Fibroblast of skin of left biceps (primary cell): ENCODE measurements around the gene XYLT1.
"Not testable (repeated sequence)": the region's sequence is repeated elsewhere in the genome, so short reads cannot be mapped to it uniquely, and the experiment has no call there.

Source experiments
- DNase-seq, 2 experiments: peaks; one replicate each; pipeline ENCODE4 v3.0.0-alpha.2; 2013; ENCODE audit warnings: low read depth in 2 of 2

The XYLT1 gene

DNA sequence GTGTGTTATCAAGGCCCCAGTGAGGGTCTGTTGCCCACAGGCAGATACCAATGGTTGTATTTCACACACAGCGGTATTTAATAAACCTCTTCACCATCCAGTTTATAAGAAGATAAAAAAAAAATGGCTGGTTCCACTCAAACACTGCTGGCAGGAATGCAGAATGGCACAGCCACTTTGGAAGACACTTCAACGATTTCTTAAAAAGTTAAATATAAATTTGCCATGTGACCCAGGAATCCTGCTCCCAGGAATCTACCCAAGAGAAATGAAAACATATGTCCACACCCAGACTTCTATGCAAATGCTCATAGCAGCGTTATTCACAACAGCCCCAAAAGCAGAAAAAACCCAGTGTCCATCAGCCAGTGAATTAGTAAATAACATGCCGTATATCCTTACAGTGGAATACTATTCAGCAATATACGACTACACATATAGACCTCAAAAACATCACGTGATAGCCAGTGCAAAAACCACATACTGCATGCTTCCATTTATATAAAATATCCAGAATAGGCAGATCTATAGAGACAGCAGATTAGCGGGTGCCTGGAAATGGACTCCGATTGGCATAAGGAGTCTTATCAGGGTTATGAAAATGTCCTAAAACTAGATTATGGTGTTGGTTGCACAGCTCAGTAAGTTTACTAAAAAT, 38.7 kb downstream of the XYLT1 start:
- DNase-seq = no peak

DNA sequence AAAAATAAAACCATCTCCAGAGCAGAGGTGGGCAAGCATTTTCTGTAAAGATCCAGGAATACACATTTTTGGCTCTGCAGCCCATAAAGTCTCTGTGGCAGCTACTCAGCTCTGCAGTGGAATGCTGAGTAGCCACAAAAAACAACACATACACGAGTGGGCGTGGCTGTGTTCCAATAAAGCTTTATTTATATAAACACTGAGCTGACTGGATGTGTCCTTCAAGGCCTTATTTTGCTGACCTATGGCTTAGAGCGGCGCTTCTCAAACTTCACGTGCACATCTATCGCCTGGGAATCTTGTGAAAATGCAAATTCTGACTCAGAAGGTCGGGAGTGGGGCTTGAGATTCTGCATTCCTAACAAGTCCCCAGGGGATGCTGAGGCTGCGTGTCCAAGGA, 39.7 kb downstream of the XYLT1 start:
- DNase-seq = no peak

GRCh38 chr16:17426451-17426850, 44.3 kb downstream of the XYLT1 start:
- no peak for DNase-seq

DNA sequence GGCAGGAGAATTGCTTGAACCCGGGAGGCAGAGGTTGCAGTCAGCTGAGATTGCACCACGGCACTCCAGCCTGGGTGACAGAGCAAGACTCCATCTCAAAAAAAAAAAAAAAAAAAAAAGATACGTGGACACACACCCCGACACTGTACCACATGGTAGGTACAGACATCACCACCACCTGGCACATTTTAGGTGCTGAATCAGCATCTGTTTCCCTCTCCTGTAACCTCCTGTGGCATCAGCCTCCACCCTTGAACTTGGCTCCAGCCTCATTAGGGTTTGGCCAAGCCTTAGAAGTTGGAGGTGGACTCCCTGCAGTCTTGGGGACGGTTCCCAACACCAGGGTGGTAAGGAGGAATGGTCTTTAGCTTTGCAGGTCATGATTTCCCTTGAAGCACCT, 46.0 kb downstream of the XYLT1 start:
- DNase-seq = no peak

DNA sequence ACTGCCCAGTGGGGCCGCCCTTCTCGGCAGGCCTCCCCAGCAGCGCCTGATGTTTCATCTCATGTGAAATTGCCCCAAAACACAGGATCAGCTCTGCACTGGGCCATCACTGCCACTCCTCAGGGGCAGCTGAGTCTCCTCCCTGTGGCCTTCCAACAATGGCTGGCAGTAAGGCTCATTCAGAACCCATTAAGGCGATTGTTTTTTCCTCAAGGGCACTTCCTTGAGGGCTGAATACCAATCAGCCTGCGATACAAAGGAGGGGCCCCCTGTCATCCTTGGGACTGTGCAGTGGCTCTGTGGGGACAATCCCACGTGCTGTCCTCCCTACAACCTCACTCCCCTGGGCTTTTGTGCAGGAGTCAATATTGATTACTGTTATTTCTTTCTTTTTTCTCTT, 47.5 kb downstream of the XYLT1 start:
- DNase-seq = no peak

DNA sequence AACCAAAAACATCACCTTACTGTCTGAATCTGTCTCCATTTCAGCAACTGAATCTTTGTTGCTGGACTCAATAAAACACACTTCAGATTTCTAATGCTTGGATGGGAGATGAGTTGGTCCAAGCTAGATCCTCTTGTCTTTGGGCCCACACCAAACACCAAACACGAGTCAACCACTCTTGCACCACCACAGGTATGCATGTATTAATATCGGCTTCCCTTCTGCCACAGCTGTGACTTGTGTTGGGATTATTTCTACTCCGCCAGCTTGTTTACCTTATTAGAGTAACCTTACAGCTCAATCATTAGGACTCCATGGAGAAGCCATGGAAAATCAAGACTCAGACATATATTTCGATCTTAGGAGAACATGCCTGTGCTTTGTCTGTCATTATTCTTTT, 49.9 kb downstream of the XYLT1 start:
- no peak for DNase-seq

DNA sequence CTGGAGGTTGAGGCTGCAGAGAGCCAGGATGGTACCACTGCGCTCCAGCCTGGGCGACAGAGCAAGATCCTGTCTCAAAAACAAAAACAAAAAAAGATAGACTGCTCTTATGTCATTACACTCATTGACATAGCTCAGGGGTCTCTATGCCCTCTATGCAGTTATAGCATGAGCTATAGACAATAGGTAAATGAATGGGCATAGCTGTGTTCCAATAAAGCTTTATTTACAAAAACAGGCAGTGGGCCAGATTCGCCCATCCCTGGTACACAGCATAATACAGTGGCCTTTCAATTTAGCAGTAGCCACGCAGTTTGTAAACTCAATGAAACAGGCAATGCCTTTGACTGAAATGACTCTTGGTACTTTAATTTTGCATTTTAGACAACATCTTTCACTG, 51.5 kb downstream of the XYLT1 start:
- no peak for DNase-seq

DNA sequence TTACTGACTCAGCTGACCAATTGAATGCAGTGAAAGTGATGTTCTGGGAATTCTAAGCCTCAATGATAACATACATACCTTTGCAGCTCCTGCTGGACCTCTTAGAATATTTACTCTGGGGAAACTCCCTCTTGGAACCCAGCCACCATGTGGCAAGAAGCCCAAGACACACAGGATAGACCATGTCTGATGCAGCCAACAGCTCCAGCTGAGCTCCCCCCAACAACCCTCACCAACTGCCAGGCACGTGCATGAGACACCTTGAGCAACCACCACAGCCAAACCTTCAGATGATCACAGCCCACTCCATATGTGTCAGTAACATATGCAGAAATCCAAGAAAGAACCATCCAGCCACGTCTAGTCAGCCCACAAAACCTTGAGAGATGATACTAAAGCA, 53.0 kb downstream of the XYLT1 start:
- DNase-seq = no peak

DNA sequence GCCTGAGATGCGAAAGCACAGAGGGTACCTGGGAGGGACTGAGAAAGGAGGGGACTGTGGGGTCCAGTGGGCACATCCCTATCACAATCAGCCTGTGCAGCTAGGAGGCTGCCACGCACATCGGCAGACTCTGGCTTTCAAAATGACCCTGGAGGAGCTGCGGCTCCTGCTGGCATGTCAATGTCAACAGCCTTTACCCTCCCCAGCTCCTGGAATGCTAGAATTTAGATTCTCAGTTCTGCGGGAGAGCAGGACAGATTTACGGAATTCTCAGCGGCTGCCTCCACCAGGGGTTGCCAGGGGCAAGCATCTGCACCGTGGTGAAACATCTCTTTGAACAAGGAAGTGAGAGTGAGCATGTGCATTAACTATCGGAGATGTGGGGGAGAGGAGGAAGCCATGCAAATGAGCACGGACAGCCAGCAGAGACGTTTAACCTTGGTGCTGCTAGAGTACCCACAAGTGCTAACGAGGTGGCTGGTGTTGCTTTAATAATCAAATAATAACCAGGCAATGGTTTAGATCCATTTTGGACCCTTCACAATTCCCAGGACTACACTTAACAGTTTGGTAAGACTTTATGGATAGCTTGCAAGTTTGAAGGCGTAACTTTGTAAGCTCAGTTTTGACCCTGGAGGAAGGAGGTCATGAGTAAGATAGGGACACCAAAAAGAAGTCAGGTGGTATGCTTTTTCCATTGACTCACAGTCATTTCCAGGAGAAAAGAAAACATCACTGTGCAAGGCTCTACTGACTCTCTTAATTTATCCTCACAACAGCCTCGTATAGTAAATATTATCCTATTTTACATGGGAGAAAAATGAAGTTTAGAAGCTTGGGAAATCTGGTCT, 54.1 kb downstream of the XYLT1 start:
- DNase-seq = no peak

DNA sequence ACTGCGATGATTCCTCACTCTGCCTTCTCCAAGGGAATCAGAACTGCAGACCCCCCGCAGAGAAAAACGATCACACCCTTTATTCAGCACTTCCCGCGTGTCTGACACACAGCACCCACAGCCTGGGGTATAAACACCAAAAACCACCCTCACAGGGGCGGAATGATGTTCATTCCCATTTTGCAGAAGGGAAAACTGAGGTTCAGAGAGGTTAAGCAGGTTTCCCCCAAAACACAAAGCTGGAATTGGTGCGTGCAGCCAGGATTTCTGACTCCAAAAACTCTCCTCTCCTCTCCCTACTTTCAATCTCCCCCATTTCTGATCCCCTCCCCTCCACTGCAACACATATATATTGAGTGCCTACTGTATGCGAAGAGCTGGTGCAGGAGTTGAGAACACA, 55.8 kb downstream of the XYLT1 start:
- DNase-seq = no peak

DNA sequence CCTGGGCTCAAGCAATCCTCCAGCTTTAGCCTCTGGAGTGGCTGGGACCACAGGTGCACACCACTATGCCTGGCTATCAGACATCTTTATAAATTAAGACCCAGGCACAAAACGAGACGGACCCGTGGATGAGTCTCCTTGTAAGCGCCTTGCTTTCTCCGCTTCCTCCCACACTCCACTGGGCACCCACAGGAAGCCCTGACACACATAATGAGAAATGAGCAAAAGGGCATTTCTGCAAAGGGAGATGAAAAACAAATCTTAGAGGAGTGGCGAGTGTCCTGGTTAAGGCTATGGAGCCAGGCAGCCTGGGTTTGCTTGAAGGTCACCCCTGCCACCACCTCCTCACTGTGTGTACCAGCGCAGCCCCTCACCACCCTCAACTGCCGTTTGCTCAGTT, 56.3 kb downstream of the XYLT1 start:
- DNase-seq = no peak

DNA sequence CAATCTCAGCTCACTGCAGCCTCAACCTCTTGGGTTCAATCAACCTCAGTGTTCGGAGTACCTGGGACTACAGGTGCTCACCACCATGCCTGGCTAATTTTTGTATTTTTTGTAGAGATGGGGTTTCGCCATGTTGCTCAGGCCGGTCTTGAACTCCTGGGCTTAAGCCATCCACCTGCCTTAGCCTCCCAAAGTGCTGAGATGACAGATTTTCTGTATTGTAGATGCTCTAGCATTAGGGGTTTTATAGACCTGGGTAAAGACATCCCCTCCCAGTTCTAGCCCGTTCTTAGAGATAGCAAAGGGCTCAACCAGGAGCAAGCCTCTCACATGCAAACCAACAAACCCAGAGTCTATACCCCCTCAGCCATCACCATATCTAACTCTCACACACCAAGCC, 57.3 kb downstream of the XYLT1 start:
- DNase-seq = no peak

GRCh38 chr16:17412791-17413190, 58.0 kb downstream of the XYLT1 start:
- DNase-seq = no peak

DNA sequence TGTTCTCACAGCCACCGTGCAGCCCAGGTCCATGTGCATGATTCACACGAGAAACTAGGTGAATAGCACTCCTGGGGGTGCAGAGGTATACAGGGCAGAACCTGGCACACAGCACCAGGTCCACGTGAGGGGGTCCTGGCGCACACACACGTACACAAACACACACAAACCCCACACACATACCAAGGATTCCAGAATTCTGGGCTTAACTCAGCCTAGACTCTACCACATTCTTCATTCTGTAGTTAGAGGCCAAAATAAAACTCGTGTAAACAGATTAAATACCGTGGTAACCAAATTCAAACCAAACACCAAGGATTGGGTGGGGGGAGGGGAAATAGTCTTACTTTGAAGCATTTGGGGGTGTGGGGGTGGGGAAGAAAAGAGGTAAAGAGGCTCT, 58.5 kb downstream of the XYLT1 start:
- peak; percentile 51 to 68 for DNase-seq

GRCh38 chr16:17411263-17411662, 59.5 kb downstream of the XYLT1 start:
- DNase-seq = no peak

DNA sequence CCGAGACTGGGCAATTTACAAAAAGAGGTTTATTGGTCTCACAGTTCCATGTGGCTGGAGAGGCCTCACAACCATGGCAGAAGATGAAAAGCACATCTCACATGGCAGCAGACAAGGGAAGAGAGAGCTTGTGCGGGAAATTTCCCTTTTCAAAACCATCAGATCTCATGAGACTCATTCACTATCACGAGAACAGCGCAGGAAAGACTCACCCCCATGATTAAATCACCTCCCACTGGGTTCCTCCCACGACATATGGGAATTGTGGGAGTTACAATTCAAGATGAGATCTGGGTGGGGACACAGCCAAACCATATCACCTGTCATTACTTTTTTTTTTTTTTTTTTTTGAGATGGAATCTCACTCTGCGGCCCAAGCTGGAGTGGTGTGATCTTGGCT, 60.4 kb downstream of the XYLT1 start:
- DNase-seq = not testable (repeated sequence)

DNA sequence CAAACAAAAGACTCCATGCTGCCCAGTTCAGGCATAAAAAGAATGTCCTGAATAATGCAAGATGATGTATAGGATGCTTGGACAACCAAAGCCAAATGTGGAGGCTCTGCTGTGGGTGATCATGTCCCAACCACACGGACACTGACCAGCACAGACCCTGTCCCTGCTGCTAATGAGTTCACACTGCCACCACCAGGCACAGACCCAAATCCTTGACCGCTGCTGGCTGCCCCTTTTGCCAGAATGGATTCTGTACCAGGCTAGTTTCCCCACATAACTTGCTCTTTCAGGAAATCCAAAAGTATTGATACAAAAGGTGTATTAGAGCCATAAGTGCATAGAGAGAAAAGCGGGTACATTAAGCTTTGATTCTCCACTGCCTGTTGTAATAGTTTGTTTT, 60.9 kb downstream of the XYLT1 start:
- no peak for DNase-seq

DNA sequence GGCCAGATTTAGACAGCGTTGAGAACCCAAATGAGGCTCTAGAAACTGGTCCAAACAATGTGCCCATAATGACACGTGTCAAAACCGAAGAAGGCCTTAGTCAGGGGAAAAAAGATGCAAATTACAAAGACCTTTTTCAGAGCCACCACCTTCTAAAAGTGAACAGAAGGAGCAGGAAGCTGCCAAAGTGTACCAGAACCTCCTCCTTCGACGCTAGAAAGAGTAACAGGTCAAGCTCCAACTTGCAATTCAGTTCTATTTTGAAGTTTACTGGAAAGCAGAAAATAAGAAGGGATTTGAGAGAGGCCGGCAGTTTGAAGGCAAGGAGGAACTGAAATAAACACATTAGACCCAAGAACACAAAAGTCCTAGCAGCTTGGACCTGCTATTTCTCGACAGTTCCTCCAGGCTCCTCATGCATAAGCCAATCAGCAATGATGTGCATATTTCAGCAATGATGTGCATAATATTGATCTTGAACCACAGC, 61.8 kb downstream of the XYLT1 start:
- no peak for DNase-seq

DNA sequence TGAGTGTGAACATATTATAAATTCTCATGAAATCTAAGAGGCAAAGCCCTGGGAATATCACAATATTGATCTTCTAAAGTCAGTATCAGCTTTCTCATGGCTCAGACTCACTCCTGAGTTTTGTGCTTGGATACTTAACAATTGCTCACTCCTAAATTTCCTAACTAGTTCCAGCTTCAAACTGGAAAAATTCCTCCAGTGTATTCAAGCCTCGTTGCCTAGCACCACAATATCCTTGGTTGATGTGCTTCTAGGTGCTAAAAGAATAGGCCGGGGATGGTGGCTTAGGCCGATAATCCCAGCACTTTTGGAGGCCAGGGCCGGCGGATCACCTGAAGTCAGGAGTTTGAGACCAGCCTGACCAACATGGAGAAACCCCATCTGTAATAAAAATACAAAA, 62.5 kb downstream of the XYLT1 start:
- no peak for DNase-seq

GRCh38 chr16:17407321-17407720, 63.4 kb downstream of the XYLT1 start:
- no peak for DNase-seq

DNA sequence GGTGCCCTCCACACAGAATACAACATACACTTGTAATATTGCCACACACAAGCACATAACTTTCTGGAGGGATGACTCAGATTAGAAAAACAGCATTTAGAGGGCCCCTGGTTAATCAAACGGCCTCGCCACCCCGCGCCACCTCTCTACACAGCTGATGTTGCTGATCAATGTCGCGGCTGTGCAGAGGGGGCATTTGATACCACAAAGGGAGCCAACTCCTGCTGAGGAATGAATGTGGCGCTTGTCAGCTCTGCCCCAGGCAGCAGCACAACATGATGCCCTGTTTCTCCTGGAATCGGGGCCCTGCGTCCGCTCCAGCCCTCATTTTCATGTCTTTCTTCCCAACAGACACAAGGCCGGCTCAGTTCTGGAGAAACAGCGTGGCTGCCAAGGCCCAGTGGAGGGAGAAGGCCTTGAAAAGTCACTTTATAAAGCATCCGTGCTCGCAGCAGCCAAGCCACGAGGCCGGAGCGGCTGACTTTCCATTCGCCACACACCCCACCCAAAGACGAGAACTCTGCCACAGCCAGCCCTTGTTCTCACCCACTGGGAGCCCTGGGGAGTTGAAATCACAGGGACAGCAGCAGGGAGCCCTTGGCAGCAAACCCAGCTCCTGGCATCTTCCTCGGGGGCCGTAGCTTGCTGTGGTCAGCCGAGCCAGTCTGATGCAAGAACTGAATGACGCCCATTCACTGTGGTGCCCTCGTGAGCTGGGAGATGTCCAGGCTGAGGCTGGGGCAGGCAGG, 65.6 kb downstream of the XYLT1 start:
- DNase-seq = no peak

DNA sequence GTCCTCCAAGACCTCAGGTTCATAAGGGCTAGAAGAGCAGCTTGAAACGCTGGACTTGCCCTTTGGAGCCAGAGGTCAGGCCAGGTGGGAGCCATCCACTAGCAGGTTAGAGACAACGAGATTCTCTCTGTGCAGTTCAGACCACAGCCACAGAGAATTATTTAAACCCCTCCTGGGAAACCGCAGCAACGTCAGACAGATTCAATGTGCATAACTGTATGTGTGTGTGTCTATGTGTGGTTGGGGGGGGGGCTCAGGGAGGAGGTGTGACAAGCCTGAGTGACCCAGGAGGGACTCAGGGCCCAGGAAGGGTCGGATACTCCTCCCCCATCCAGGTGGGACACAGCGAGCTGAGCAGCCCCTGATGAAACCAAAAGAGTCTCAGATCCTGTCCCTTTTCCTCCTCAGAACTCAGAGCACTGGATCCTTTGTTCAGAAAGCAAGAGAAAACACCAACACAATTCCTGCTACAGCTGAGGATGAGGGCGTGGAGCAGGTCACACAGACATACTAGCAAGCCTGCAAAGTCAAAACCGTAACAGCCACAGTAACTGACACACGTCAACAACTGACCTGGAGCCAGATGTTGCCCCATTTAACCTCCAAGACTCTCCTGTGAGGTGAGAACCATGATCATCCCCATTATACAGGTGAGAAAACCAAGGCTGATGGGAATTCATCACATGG, 66.8 kb downstream of the XYLT1 start:
- no peak for DNase-seq
